GM21515 (cell line): ENCODE data around the gene TAS2R42.

Experiments
- ATAC-seq: cut with Tn5 transposase; IDR thresholded peaks from one replicate; pipeline ENCODE4 v1.9.1; 2021; ENCODE audit not compliant: unreplicated experiment

Gene TAS2R42, protein sequence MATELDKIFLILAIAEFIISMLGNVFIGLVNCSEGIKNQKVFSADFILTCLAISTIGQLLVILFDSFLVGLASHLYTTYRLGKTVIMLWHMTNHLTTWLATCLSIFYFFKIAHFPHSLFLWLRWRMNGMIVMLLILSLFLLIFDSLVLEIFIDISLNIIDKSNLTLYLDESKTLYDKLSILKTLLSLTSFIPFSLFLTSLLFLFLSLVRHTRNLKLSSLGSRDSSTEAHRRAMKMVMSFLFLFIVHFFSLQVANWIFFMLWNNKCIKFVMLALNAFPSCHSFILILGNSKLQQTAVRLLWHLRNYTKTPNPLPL

DNA sequence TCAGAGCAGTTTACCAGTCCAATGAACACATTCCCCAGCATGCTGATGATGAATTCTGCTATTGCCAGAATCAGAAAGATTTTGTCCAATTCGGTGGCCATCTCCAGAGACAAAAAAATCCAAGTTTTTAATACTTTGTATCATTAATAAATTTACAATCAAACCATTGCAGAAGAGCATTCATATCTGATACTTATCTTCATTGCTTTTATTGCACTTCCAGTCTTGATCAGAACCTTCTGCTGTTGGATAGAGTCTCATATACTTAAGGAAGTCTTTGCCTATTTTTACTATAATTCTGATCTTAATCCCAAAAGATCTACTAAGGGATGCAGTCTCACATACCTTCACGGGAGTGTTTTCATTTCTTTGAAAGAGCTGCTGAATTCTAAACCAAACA is at the start of gene TAS2R42:
Gene TAS2R42, minus strand, starts transcription at position 101 of the 400 bp plus-strand sequence. Its CDS starts 0 bp downstream, at position 101.
- no peak for ATAC-seq

DNA sequence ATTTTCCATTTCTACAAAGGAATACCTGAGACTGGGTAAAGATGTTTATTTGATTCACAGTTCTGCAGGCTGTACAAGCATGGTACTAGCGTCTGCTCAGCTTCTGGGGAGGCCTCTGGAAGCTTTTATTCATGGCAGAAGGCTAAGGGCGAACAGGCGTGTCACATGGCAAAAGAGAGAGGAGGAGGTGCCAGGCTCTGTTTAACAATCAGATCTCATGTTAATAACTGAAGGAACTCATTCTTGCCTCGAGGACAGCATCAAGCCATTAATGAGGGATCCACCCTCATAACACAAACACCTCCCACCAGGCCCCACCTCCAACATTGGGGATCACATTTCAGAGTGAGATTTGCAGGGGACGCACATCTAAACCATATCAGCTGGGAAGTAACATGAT is 46.8 kb upstream of the TAS2R42 start:
- no peak for ATAC-seq

DNA sequence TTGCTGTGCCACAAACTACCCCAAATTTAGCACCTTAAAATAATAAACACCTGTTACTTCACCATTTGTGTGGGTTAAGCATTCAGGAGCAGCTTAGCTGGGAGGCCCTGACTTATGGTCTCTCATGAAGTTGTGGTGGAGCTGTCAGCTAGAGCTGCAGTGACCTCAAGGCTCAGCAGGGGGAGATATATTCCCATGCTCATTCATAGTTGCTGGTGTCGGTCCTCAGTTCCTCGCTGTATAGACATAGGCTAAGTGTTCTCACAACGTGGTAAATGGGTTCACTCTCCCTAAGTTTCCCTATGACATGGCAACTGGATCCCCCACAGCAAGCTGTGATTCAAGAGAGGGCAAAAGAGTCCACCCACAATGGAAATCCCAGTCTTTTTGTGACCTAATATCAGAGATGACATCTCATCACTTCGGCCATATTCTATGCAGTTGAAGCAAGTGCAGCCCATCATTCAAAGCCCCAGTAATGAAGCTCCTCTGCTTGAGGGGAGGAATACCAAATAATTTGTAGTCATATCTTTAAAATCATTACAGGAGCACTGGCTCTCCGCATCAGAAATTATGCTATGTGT is 41.7 kb upstream of the TAS2R42 start:
- ATAC-seq: peak; percentile 78

DNA sequence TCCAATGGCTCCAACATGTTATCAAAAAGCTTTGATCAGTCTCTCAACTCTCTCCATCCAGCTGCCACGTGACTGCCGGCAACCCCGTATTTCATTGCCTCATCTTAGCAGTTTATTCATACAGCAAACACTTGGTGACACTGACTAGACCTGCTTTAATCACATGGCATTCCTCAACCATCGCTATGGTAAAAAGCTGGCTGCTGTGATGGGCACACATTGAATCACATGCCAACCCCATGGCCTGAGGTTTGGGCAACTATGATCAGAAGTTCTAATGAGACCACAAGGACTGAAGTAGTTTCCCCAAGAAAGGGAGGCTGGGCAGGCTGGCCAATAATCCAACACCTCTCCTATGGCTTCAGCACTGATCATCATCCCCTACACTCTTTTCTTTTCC is 40.6 kb upstream of the TAS2R42 start:
- ATAC-seq: no peak

DNA sequence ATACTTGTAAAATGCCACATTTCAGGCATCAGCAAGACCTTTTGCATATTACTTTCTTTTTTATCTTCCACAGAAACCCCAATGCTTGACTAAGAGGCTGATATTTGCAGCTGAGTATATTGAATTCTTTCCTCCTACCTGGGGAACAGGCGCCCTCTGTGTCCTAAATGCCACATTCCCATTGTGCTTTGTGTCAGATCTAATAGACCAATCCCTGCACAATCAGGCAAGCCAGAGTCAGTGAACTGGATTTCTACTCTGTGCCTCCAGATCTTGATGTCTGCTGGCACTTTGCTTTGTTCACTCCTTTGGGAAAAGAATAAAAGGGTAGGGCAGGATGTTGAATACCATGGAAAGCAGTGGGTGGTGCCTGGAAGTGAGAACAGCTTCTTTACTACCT is 22.4 kb upstream of the TAS2R42 start:
- ATAC-seq: no peak

DNA sequence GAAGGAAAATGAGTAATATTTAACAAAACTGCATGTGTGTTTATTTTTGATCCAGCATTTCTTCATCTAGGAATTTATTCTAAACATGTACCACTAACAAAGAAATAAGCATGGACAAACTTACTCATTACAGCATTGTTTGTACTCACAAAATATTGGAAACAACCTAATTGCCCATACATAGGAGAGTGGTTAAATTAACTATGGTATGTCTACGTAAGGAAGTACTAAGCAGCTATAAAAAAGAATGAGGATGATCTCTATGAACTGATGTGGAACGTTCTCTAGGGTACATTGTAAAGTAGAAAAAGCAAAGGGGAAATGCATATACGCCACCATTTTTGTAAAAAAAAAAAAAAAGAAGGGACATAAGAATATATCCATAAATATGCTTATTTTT is 17.4 kb upstream of the TAS2R42 start:
- ATAC-seq: no peak

DNA sequence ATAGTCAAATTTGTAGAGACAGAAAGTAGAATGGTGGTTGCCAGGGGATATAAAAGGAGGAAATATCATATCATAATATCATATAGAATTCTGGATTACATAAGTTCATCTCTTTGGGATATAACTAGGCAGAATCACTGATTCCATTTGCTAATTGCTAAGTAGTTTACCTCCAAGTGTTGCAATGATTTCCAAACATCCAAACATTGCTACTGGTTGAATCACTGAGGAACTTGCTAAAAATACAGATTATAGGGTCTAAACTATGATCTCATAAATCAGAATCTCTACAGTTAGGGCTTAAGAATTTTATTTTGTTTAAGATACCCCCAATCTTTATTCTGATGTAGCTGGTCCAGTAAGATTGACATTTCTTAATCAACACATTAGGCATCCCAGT is 16.1 kb upstream of the TAS2R42 start:
- no peak for ATAC-seq

DNA sequence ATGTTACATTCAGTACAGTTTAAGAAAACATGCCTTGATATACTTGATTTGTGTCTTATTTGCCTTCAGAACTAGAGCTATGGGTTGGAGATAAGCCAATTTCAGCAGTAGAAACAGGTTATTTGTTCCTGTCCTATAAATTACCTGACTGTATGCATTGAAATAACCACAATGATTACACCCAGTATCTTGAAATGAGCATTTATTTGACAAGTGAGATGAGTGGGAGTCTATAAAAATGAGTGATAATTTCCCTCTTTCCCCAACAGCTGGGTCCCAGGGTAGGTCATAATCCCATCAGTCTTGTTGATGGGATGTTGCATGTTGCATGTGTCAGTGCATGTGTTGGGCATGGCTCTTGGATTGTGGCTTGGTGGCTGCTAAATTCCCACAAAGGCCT is 3.7 kb downstream of the TAS2R42 start:
- no peak for ATAC-seq

DNA sequence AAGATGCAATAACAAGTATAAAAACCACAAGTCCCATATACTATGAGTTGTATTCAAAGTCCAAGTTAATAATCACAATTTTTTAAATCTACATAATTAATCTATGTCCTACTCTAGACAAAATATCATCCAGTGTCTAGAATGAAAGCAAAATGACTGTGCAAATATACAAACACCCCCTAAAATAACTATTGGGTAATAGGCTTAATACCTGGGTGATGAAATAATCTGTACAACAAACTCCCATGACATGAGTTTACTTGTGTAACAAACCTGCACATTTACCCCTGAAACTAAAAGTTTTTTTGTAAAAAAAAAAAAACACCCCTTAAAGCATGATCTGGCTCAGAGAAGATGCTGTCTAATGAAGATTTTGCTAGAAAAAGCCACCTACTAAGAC is 4.2 kb downstream of the TAS2R42 start:
- ATAC-seq: no peak

DNA sequence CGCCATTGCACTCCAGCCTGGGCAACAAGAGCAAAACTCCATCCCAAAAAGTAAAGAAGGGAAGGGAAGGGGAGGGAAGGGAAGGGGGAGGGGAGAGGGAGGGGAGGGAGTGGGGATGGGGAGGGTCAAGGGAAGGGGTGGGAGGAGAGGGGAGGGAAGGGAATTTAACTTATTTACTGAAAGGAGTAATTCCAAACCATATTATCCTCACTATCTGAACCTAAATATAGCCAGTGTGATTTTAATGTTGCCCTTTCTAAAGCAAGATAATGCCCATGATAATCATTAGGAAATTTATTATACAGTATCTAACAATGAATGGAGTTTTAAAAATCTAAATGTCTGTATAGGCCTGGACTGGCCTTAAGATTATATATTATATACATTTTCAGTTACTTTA is 8.5 kb downstream of the TAS2R42 start:
- ATAC-seq: no peak

DNA sequence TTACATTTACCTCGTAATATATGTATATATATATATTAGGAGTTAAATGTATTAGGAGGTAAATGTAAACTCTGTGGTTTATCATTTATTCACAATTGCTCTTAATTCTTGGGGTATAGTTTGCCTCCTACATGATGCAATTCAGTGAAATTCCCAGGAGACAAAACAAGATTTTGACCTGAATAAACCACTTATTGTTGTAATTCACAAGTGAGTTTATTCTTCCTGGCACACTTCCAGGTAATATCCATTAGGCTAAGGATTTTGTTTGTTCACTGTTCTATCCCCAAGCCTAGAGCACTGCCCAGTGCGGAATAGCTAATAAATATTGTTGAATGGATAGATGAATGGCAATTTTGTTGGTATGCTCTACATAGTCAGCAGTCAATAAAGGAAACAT is 12.7 kb downstream of the TAS2R42 start:
- no peak for ATAC-seq

DNA sequence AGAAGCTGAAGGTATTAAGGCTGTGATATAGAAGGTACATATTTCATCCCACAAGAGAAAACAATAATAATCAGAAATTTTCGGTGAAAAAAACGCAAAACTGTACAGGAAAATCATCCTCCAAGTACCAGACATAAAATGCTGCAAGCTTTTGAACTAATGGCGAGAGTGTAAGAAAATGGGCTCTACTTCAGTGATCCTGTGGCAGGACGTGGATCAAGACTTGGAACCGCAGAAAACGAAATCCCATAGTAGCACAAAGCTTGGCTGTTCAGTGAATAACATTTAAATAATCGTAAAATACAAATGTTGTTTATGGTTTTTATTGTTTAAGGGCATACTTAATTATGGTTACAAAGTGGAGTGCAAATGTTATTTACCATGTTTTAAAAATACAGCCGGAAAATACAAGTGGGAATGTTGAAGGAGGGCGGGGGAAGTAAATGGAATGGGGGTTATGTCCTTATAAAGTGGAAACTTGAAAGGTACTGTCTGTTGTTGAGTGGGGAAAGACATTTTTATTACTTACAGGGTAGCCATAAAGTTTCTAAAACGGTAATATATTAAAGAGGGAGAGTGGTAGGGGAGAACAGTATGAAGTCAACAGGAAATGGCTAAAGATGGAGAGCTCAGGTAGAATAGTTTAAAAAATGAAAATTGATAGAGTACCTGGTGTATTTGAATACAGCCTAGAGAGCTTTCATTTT is 14.6 kb downstream of the TAS2R42 start:
- ATAC-seq: no peak

DNA sequence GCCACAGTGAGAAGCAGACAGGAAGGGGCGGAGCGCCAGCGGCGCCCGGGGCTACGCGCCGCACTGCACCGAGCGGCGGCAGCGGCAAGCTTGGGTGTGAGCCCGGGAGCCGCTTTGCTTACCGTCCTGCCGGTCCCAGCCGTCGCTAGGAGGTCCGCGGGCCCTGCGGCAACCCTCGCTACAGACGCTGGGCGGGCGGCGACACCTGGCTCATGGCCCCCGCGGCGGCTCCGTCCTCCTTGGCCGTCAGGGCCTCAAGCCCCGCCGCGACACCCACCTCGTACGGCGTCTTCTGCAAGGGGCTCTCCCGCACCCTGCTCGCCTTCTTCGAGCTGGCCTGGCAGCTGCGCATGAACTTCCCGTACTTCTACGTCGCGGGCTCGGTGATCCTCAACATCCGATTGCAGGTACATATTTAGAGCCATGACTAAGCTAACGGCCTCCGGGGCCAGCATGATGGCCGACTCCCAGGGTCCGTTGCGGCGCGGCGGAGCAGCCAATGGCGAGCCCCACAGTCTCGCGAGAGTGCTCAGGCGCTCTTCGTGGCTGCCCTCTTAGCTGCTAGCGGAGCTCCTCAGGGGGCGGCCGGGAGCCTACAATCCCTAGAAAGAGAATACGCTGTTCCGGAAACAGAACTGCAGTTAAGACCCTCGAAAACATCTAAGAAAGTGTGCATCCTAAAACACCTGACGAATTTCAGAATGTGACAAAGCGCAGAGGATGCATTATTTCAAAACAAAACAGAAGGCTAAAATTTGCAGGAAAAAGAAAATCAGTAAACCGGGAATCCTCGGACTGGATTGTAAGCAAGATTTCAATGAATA is 15.4 kb downstream of the TAS2R42 start, which contains the start of gene SMIM10L1:
Gene SMIM10L1, plus strand, starts transcription at position 50 of the 824 bp plus-strand sequence. Its CDS starts 163 bp downstream, at position 213.
- peak; percentile 98 for ATAC-seq

DNA sequence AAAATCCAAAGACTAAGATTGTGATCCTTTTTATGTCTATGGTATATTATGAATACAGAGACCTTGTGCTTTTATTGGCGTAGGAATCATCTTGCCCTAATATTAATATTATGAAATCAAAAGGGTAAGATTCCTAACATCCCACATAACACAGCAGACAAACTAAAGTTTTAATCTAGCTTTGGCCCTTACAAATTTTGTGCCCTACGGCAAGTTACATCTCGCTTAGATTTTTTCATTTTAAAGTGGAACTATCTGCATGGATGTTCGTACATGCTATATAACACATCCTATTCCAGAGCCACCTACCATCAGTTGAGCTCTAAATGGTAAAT is 16.0 kb downstream of the TAS2R42 start:
- ATAC-seq: no peak

DNA sequence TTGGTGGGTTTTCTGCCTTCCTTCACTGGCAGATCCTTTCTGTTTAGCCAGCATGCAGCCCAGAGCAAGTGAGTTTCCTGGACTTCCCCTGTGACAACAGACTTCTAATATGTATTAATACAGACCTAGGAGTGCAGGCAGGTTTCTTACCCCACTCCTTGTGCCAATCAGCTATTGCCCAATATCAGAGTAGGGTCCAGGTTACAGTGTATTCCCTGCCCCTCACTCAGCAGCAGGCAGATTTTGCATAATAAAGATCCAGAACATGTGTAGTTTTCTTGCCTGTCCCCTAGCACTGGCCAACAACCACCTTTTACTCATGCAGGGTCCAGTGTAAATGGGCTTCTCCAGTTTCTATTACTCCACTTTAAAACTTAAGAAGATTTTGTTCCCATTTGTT is 20.4 kb downstream of the TAS2R42 start:
- ATAC-seq: no peak

DNA sequence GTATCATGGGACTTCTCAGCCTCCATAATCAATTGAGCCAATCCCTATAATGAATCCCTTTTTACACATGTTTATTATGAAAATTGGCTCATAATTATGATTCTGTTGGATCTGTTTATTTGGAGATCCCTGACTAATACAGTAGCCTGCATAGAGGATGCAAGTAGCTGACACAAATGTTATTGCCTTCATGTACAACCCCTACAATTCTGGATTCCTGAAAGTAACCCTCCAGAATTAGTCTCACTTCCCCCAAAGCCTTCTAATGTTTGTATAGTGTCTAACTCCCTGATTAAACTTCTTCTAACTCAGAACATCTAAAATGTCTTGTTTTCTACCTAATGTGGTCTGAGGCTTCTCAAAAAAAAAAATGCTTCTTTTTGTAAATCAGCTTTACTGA is 22.4 kb downstream of the TAS2R42 start:
- ATAC-seq: no peak

DNA sequence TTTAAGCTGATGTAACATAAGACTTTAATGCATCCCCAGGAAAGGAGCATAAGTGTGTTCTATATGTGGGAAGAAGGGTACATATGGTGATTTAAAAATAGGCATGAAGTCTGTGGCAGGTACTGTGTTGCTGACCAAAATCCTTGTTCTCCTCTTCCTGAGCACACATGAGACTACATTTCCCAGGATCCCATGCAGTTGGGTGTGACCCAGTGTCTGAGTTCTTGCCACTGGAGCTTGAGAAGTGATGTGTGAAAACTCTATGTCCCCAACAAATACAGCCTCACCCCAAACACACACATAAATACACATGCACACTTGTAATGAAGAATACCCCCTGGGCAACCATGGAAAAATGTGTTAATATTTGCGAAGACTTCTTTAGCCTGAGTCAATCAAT is 24.2 kb downstream of the TAS2R42 start:
- no peak for ATAC-seq

DNA sequence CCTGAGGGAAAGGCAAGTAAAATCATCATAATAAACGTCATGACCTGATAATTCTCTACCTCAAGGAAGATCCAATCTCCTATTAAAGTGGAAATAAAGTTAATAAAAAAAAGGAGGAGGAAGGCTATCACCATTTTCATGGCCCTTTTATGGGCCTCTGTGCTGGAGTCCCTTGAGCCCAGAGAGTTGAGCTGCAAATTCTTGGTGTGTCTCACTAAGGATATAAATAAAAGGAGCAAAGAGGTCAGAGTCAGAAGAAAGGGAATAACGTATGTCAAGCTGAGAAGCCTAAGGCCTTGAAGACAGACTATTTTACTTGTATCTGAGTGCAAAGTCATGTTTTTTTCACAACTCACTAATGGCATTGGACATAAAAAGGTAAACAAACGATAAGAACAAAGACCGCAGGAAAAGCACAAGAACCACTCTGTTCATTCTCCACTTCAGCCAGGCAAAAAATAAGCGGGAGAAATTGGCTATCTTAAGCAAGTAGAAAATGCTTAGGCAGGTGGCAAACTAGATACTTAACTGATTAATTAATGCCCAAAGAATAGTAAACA is 27.8 kb downstream of the TAS2R42 start:
- ATAC-seq: no peak

DNA sequence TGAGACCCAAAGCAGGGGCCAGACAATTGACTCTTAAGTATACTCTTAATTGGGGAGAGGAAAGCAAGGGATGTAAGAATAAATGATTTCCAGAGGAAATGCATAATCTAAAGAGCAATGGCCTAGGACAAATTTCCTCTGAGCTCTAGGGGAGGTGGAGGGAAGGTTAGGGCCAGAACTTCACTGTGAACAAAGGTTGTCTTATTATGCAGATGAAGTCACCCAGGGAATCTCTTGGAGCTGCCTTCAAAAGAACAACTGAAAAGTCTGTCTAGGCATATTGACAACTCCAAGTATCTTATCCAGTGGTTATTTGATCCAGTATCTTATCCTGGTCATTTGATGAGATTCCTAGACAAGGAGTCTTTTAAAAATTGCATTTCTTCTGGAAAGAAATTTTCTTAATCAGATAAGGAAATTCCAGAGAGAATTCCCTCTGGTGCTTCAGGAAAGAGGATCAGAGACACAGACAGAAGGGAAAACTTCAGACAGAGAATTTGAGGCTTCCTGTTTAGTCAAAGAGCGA is 32.3 kb downstream of the TAS2R42 start:
- ATAC-seq: no peak

DNA sequence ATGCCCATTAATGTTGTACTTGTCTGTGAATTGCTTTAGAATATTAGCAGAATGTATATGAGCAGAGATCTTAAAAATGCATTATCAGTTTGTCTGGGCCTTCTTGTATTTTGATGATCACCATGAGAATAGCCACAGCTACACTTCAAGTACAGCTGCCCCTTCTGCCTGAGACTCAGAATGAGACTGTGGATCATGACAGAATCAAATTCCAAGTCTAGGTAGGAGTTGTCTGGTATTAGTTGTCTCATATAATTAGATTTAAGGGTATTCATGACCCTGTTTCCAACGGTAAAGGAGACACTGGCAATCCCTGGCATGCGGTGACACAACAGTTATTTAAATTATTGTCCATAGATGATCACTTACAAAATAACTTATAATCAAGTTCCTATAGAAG is 34.0 kb downstream of the TAS2R42 start:
- ATAC-seq: no peak

DNA sequence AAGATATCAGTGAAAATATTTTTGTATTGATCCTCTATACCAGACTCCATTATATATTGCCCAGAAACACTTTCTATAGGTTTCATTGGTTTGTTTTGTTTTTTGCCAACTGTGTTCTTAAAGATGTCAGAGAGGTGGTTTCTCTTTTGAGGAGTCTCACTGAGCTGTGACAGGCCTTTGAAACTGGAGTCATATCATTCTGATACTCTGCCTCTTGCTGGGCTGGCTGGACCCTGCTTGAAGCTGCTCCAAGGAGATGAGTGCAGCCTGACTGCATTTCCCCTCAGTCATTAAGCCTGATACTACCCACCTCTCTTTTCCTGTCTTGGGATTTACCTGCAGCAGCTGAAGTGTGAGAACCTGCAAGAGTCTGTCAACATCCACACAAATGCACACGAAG is 35.9 kb downstream of the TAS2R42 start:
- no peak for ATAC-seq
